Measurements from ENCODE around the gene SLF1. TPM values are rescaled to one million over a fixed set of nuclear protein-coding genes. Genes with fewer than 3 reads are reported as not detected.

The SLF1 gene
- total RNA-seq, 6 experiments from 2014 or later, result 0.80 to 3.3 (median 2.4) TPM

DNA sequence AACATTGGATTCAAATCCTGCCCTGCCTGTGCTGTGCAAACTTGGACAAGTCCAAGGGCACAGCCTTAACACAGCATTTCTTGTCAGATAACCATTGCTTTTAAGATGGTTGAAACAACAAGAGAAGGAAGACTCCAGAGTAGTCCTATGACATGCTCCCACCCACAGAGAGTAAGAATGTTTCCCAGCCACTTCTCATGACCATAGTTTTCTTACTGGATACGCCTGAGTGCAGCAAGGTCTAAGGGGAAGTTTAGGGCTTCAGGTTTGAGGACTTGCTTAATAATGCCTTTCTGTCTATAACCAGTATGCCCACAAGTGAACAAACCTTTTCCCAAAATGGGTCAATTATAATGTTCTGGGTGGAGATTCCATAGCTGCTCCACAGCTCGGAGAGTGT is 126.4 kb downstream of the SLF1 start:
- Histone ChIP-seq H3K27ac (no peak overlapping the region), H3K4me1 (no peaks in the 10 kb centered on the region), H3K27me3 (no peaks in the 10 kb centered on the region), H3K9me3 (no peaks in the 10 kb centered on the region), H3K36me3 (peaks cover 0 to 1% (median 0%) of the 10 kb centered on the region in 4 donors), H3K4me3 (no peak overlapping the region)
- 55% methylated on average over 1 of the region's 2 CpGs for WGBS (ENCODE audit: insufficient coverage, low coverage, low lambda C conversion rate, missing lambda C conversion rate)
- TF ChIP-seq, protein P1, sequence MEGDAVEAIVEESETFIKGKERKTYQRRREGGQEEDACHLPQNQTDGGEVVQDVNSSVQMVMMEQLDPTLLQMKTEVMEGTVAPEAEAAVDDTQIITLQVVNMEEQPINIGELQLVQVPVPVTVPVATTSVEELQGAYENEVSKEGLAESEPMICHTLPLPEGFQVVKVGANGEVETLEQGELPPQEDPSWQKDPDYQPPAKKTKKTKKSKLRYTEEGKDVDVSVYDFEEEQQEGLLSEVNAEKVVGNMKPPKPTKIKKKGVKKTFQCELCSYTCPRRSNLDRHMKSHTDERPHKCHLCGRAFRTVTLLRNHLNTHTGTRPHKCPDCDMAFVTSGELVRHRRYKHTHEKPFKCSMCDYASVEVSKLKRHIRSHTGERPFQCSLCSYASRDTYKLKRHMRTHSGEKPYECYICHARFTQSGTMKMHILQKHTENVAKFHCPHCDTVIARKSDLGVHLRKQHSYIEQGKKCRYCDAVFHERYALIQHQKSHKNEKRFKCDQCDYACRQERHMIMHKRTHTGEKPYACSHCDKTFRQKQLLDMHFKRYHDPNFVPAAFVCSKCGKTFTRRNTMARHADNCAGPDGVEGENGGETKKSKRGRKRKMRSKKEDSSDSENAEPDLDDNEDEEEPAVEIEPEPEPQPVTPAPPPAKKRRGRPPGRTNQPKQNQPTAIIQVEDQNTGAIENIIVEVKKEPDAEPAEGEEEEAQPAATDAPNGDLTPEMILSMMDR (IDR thresholded peaks at IDR 0.05), result no peak
- no peak for TF ChIP-seq POLR2A (IDR thresholded peaks at IDR 0.05)
- DNase-seq (no peak), ATAC-seq (no peak)
- intact Hi-C loops (cut with DNase I), result no loop called here

DNA sequence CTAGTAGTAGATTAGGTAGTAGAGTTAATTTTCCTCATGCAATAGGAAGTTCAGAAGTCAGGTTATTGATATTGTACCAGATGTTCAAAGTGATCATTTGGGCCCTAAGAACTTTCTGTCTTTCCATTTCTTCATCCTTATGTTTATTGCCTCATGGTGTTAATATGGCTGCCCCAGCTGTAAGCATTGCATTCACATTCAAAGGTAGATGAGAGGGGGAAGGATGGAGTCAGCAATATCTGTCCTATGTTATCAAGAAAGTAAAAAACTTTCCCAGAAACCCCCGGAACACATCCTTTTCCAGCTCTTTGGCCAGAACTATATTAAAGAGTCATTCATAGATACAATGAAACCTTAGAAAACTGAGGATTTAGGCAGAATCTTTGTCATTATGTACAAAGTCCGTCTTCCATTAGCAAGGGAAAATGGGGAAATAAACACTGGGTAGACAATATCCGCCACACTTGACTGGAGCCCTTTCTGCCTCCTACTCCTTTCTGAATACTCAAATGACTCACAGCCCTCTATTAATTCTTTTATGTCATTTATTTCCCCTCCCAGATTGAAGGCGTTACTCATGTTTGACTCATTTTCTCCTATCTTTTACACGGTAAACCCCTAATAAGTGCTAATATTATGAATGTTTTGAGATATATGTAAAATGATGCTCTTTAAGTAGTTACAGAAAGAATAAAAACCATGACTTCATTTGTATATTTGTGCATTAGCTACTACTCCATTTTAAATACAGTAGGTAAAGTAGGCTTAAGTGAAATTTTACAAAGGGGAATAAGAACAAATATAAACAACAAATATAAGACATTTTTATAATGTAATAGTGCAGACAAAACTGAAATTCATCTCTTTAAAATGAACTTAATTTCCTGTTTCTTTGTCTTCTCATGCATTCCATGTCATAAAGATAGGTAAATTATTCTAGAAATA is 127.6 kb downstream of the SLF1 start:
- 47% methylated on average over 5 of the region's 5 CpGs for WGBS (ENCODE audit: insufficient coverage, low coverage, low lambda C conversion rate, missing lambda C conversion rate)
- intact Hi-C loops (cut with DNase I), result no loop called here

DNA sequence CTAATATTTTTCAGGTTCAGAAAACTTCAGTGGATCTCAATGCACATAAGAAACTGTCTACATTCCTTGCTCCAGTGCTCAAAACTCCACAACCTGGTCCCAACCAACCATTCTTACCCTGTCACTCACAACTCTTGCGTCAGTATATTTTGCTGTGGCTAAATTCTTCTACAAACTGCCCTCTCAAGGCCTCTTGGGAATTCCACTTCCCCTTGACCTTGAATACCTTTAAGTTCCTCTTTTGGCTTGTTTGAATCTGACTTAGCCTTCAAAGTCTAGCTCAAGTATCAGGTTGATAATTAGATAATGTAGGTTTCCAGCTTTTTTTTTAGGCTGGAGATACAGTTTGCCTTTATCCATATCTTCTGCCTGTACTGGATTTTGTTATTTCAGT is 128.3 kb downstream of the SLF1 start:
- DNase-seq (no peak), ATAC-seq (peak in 1 of 4 donors; percentile 33)
- Histone ChIP-seq H3K4me1 (no peaks in the 10 kb centered on the region), H3K36me3 (no peaks in the 10 kb centered on the region), H3K4me3 (no peak overlapping the region), H3K27ac (no peak overlapping the region), H3K9me3 (no peaks in the 10 kb centered on the region), H3K27me3 (no peaks in the 10 kb centered on the region)
- 78% methylated on average over 1 of the region's 1 CpG for WGBS (ENCODE audit: insufficient coverage, low coverage, low lambda C conversion rate, missing lambda C conversion rate)
- no peak for TF ChIP-seq POLR2A (IDR thresholded peaks at IDR 0.05)
- TF ChIP-seq, protein P1 (IDR thresholded peaks at IDR 0.05), result no peak
- intact Hi-C loops (cut with DNase I), result no loop called here

More for the DNA sequence above, 127.6 kb downstream of the SLF1 start:
- Histone ChIP-seq H3K36me3 (no peaks in the 10 kb centered on the region), H3K27me3 (no peaks in the 10 kb centered on the region), H3K4me3 (no peak overlapping the region), H3K27ac (no peak overlapping the region), H3K4me1 (no peaks in the 10 kb centered on the region), H3K9me3 (no peaks in the 10 kb centered on the region)
- TF ChIP-seq, protein P1 (IDR thresholded peaks at IDR 0.05), result no peak
- no peak for TF ChIP-seq POLR2A (IDR thresholded peaks at IDR 0.05)
- no peak for ATAC-seq
- DNase-seq, result no peak

Other genes with a start within 250 kb of the SLF1 start
- gene KIAA0825, start 65 bp upstream of the SLF1 start, total RNA-seq, result 1 to 10 TPM in 5 of 6 experiments, under 1 TPM in 1; 0.86 to 3.2 (median 1.7) TPM

All from right lobe of liver (tissue), 6 donors.